ENCODE data around the gene JPT2. TPM values are rescaled to one million over a fixed set of nuclear protein-coding genes. Genes with fewer than 3 reads are reported as not detected.

JPT2 gene
- total and polyA plus RNA-seq, 10 of the 15 experiments (the other 5 are each of a cell fraction or from before 2014, with no cell fraction given) = 11.7 to 78.4 (median 48.4) TPM

DNA sequence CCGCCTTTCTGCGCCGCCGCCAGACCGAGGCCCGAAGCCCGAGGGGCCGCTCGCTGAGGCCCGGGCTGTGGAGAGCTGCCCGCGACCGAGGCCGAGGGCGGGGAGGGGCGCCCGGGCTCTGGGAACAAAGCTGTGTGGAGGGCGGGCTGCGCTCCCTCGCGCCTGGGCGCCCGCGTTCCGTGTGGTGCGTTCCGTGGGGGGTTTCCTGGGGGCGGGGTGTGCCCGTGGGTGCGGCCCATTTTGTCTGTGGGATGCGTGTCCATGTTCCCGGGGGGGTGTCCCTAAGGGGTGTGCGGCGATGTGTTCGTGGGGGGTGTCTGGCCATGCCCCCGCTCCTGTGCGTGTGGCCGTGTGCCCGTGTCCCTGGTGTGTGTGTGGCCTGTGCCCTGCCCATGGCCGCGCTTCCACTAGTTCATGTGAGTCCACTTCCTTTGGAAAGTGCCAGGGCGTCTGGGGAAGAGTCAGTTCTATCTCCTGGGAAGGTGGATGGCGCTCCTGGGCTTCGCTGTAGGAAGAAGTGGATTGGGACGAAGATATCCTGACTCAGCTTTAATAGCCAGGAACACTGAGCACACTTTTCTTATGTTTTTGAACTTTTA is 520 bp downstream of the JPT2 start (continued):
- TF ChIP-seq ZBTB4 (CRISPR knock-in tag; IDR thresholded peaks at IDR 0.05) (no peak), POLR2A (IDR thresholded peaks at IDR 0.05; ENCODE audit: low read depth, low read length) (peak; percentile 46), HDGF (IDR thresholded peaks at IDR 0.05) (peak; percentile 73), MYB (IDR thresholded peaks at IDR 0.05; ENCODE audit: borderline replicate concordance, low read depth, low read length) (no peak)
- TF ChIP-seq, protein P1, sequence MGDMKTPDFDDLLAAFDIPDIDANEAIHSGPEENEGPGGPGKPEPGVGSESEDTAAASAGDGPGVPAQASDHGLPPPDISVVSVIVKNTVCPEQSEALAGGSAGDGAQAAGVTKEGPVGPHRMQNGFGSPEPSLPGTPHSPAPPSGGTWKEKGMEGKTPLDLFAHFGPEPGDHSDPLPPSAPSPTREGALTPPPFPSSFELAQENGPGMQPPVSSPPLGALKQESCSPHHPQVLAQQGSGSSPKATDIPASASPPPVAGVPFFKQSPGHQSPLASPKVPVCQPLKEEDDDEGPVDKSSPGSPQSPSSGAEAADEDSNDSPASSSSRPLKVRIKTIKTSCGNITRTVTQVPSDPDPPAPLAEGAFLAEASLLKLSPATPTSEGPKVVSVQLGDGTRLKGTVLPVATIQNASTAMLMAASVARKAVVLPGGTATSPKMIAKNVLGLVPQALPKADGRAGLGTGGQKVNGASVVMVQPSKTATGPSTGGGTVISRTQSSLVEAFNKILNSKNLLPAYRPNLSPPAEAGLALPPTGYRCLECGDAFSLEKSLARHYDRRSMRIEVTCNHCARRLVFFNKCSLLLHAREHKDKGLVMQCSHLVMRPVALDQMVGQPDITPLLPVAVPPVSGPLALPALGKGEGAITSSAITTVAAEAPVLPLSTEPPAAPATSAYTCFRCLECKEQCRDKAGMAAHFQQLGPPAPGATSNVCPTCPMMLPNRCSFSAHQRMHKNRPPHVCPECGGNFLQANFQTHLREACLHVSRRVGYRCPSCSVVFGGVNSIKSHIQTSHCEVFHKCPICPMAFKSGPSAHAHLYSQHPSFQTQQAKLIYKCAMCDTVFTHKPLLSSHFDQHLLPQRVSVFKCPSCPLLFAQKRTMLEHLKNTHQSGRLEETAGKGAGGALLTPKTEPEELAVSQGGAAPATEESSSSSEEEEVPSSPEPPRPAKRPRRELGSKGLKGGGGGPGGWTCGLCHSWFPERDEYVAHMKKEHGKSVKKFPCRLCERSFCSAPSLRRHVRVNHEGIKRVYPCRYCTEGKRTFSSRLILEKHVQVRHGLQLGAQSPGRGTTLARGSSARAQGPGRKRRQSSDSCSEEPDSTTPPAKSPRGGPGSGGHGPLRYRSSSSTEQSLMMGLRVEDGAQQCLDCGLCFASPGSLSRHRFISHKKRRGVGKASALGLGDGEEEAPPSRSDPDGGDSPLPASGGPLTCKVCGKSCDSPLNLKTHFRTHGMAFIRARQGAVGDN (IDR thresholded peaks at IDR 0.05) = no peak
